SK-N-SH (cell line): Measurements from ENCODE around the gene PPP1R12C. TPM values are rescaled to one million over a fixed set of nuclear protein-coding genes. Genes with fewer than 3 reads are reported as not detected.

ENCODE experiments used
- CTCF ChIA-PET: fragments of 300-600, 350-600 bp; formaldehyde crosslinking; extraction: SDS; loops from one replicate; lab custom pipeline; 2021; lab: Yijun Ruan, JAX
- POLR2A ChIA-PET: fragments of 350-600 bp; sonication (Branson Sonifier 250); formaldehyde crosslinking; extraction: SDS; loops from one replicate; lab custom pipeline; 2020; ENCODE audit warnings: antibody characterized with exemption, inconsistent platforms; lab: Yijun Ruan, JAX
- DNase-seq: peaks from one replicate; pipeline ENCODE4 v3.0.0; 2012
- H2AFZ ChIP-seq: fragments of 200-600 bp; sonication (generic); 2 replicates; pipeline ENCODE4 v1.8.1; 2016; ENCODE audit warnings: antibody characterized with exemption, mild to moderate bottlenecking, low read depth
- H3F3A ChIP-seq: fragments of 200-600 bp; sonication (generic); replicated peaks from 2 replicates; pipeline ENCODE3; 2016; ENCODE audit warnings: antibody characterized with exemption, mild to moderate bottlenecking; ENCODE audit not compliant: insufficient read depth
- H3K27ac ChIP-seq, 2 experiments: fragments of 200-500 bp in 1 of 2; fragments of 200-600 bp in 1 of 2; sonication (Bioruptor generic) in 1 of 2; sonication (generic), shearing (Covaris generic) in 1 of 2; 2 replicates each; pipeline versions ENCODE4 v1.5.1 to v1.6.1; 2014 to 2016; ENCODE audit warnings: low read depth in 2 of 2, inconsistent platforms in 1 of 2, low read length in 1 of 2, mild to moderate bottlenecking in 1 of 2, mixed read lengths in 1 of 2
- H3K27me3 ChIP-seq: fragments of 200-600 bp; sonication (generic), shearing (Covaris generic); 2 replicates; pipeline ENCODE4 v1.6.1; 2016; ENCODE audit warnings: mixed run types; ENCODE audit not compliant: insufficient read depth
- H3K36me3 ChIP-seq, 2 experiments: fragments of 200-500 bp in 1 of 2; fragments of 200-600 bp in 1 of 2; sonication (Bioruptor generic) in 1 of 2; sonication (generic) in 1 of 2; replicated peaks in 1 of 2; 2 replicates each; pipeline versions ENCODE3 to v1.5.1; 2014 to 2016; ENCODE audit warnings: low read length in 1 of 2, mild to moderate bottlenecking in 1 of 2; ENCODE audit not compliant: insufficient read depth in 2 of 2, control insufficient read depth in 1 of 2
- H3K4me1 ChIP-seq, 2 experiments: fragments of 200-500 bp in 1 of 2; fragments of 200-600 bp in 1 of 2; sonication (Bioruptor generic) in 1 of 2; sonication (generic), shearing (Covaris generic) in 1 of 2; 2 replicates each; pipeline versions ENCODE4 v1.5.1 to v1.6.1; 2014 to 2016; ENCODE audit warnings: low read depth in 1 of 2, low read length in 1 of 2, mixed run types in 1 of 2; ENCODE audit not compliant: insufficient read depth in 2 of 2, control insufficient read depth in 1 of 2
- H3K4me2 ChIP-seq: fragments of 200-600 bp; sonication (generic), shearing (Covaris generic); 2 replicates; pipeline ENCODE4 v1.6.1; 2017; ENCODE audit warnings: mixed run types
- H3K4me3 ChIP-seq, 2 experiments: fragments of 200-500 bp in 1 of 2; fragments of 200-600 bp in 1 of 2; sonication (Bioruptor generic) in 1 of 2; sonication (generic), shearing (Covaris generic) in 1 of 2; 2 replicates each; pipeline versions ENCODE4 v1.5.1 to v1.8.1; 2014 to 2016; ENCODE audit warnings: low read depth in 2 of 2, inconsistent platforms in 1 of 2, low read length in 1 of 2, mild to moderate bottlenecking in 1 of 2, mixed read lengths in 1 of 2, moderate library complexity in 1 of 2
- H3K79me2 ChIP-seq: fragments of 200-600 bp; sonication (generic); 2 replicates; pipeline ENCODE4 v1.8.1; 2017; ENCODE audit warnings: mild to moderate bottlenecking; ENCODE audit not compliant: insufficient read depth
- H3K9ac ChIP-seq: fragments of 200-600 bp; sonication (generic); 2 replicates; pipeline ENCODE4 v1.6.1; 2017; ENCODE audit warnings: mixed run types
- H3K9me2 ChIP-seq: fragments of 200-600 bp; sonication (generic); 2 replicates; pipeline ENCODE4 v1.6.1; 2017; ENCODE audit warnings: mixed run types
- H3K9me3 ChIP-seq: fragments of 200-600 bp; sonication (generic); 2 replicates; pipeline ENCODE4 v1.6.1; 2017; ENCODE audit warnings: mixed run types, mild to moderate bottlenecking, moderate library complexity
- H4K20me1 ChIP-seq: fragments of 200-600 bp; sonication (generic); 2 replicates; pipeline ENCODE4 v1.6.1; 2017; ENCODE audit warnings: mild to moderate bottlenecking, mixed run types; ENCODE audit not compliant: insufficient read depth
- ELF1 ChIP-seq: IDR thresholded peaks from 2 replicates; pipeline ENCODE4 v1.4.0; 2012
- EP300 ChIP-seq, 2 experiments: IDR thresholded peaks; 2 replicates each; pipeline versions ENCODE4 v1.4.0 to v1.6.1; 2012; ENCODE audit warnings: borderline replicate concordance in 1 of 2, low read depth in 1 of 2, low read length in 1 of 2
- FOSL2 ChIP-seq: IDR thresholded peaks from 2 replicates; pipeline ENCODE4 v1.4.0; 2012; ENCODE audit warnings: low read depth, mild to moderate bottlenecking, moderate library complexity, borderline replicate concordance
- IRF3 ChIP-seq: fragments of 150-350 bp; IDR thresholded peaks from 2 replicates; pipeline ENCODE4 v1.6.1; 2016; ENCODE audit warnings: mild to moderate bottlenecking, low read depth, low read length
- MAX ChIP-seq: IDR thresholded peaks from 2 replicates; pipeline ENCODE4 v1.4.0; 2012; ENCODE audit warnings: low read depth
- MXI1 ChIP-seq: IDR thresholded peaks from 2 replicates; pipeline ENCODE4 v1.6.1; 2012; ENCODE audit warnings: mild to moderate bottlenecking, low read depth, low read length, improper control_type of control experiment
- NRF1 ChIP-seq: IDR thresholded peaks from 2 replicates; pipeline ENCODE4 v1.6.1; 2012; ENCODE audit warnings: low read depth, mild to moderate bottlenecking, low read length
- RFX5 ChIP-seq: IDR thresholded peaks from 2 replicates; pipeline ENCODE4 v1.6.1; 2012; ENCODE audit warnings: mild to moderate bottlenecking, improper control_type of control experiment, low read length
- TEAD4 ChIP-seq: IDR thresholded peaks from 2 replicates; pipeline ENCODE4 v1.4.0; 2012; ENCODE audit warnings: mild to moderate bottlenecking, borderline replicate concordance; ENCODE audit not compliant: insufficient read depth
- USF1 ChIP-seq: IDR thresholded peaks from 2 replicates; pipeline ENCODE4 v1.4.0; 2012; ENCODE audit warnings: low read depth, borderline replicate concordance
- WGBS: methylation state at CpG from one replicate; pipeline ENCODE4 v1.1.6; 2017; ENCODE audit warnings: low lambda C conversion rate; 5-methylcytosine and 5-hydroxymethylcytosine counted together
- polyA plus RNA-seq, 3 experiments: library from polyadenylated mRNA; depleted of rRNA; stranded (reverse); fragments of >200 nt; gene quantifications; 2 replicates each; pipeline ENCODE4 v1.2.3, GENCODE V29; 2012

The PPP1R12C gene
- polyA plus RNA-seq, 1 of the 3 experiments (the other 2 are of a cell fraction) = 83.9 TPM

GRCh38 chr19:55081770-55082019, 35.7 kb downstream of the PPP1R12C start:
- no peaks in the 10 kb centered on the region for H3K9me3 ChIP-seq
- H3K9ac ChIP-seq = no peak overlapping the region
- peaks cover 4 to 29% of the 10 kb centered on the region in 2 experiments; a peak in 2 of 4 replicates for H3K4me1 ChIP-seq
- peak overlapping the region; percentile 89 for H3K4me2 ChIP-seq
- CTCF ChIA-PET = interaction anchor here (0.7 kb wide), 1 partner anchor 51 kb away, joined by 3 read pairs; no protein-coding TSS in a partner anchor
- H3K27me3 ChIP-seq = no peaks in the 10 kb centered on the region
- no peaks in the 10 kb centered on the region for H4K20me1 ChIP-seq
- peak overlapping the region; percentile 68 to 71 for H3K4me3 ChIP-seq
- no peak overlapping the region for H3K27ac ChIP-seq
- H3F3A ChIP-seq = peaks cover 15% of the 10 kb centered on the region
- TF ChIP-seq USF1 = 0 out of 2 replicates have a peak, but pooled peaks have one; percentile 2
- no peak for TF ChIP-seq IRF3
- TF ChIP-seq ELF1 = no peak
- WGBS = 20% methylated on average over 1 of the region's 22 CpGs
- peak overlapping the region; percentile 29; the same call in 1 of the 2 replicates for H2AFZ ChIP-seq
- H3K79me2 ChIP-seq = no peaks in the 10 kb centered on the region
- no peaks in the 10 kb centered on the region for H3K36me3 ChIP-seq
- no peak for DNase-seq
- POLR2A ChIA-PET = no interaction called here
- H3K9me2 ChIP-seq = no peaks in the 10 kb centered on the region

- Histone ChIP-seq H3K4me1 (peaks cover 4 to 25% of the 10 kb centered on the region in 2 experiments; a peak in 2 of 4 replicates), H3K9me3 (no peaks in the 10 kb centered on the region), H3K79me2 (no peaks in the 10 kb centered on the region), H3K4me3 (peak overlapping the region; percentile 68 to 71), H3K9ac (peak overlapping the region; percentile 51; the same call in 1 of the 2 replicates), H3K27me3 (no peaks in the 10 kb centered on the region), H3K9me2 (no peaks in the 10 kb centered on the region), H2AFZ (peak overlapping the region; percentile 81; the same call in 1 of the 2 replicates), H3K27ac (peak overlapping the region in 1 of 2 experiments; percentile 65; a peak in 1 of 4 replicates), H3F3A (peaks cover 14% of the 10 kb centered on the region), H3K4me2 (peak overlapping the region; percentile 89), H4K20me1 (no peaks in the 10 kb centered on the region), H3K36me3 (no peaks in the 10 kb centered on the region)
- 8% methylated on average over 21 of the region's 60 CpGs for WGBS
- POLR2A ChIA-PET = no interaction called here
- no peak for TF ChIP-seq NRF1
- TF ChIP-seq TEAD4 = no peak
- no peak for TF ChIP-seq MAX
- TF ChIP-seq RFX5 = no peak
- peak; percentile 14; the same call in 1 of the 2 replicates for TF ChIP-seq MXI1
- no peak for TF ChIP-seq EP300 (IDR thresholded peaks at IDR 0.05; ENCODE audit: borderline replicate concordance in 1 of 2, low read depth in 1 of 2, low read length in 1 of 2)
- TF ChIP-seq FOSL2 = no peak
- DNase-seq = peak; percentile 94
- CTCF ChIA-PET = interaction anchor here (0.7 kb wide), 1 partner anchor 51 kb away, joined by 3 read pairs; no protein-coding TSS in a partner anchor
These were observed 36.3 kb downstream of the PPP1R12C start for GRCh38 chr19:55080968-55081769.
